GM18858 (cell line): ENCODE data around the gene FBXL13.
"Not testable (repeated sequence)": the region's sequence is repeated elsewhere in the genome, so short reads cannot be mapped to it uniquely, and the experiment has no call there.

ENCODE experiments used
- ATAC-seq: cut with Tn5 transposase; IDR thresholded peaks from one replicate; pipeline ENCODE4 v1.9.1; 2021; ENCODE audit not compliant: unreplicated experiment

Gene FBXL13

DNA sequence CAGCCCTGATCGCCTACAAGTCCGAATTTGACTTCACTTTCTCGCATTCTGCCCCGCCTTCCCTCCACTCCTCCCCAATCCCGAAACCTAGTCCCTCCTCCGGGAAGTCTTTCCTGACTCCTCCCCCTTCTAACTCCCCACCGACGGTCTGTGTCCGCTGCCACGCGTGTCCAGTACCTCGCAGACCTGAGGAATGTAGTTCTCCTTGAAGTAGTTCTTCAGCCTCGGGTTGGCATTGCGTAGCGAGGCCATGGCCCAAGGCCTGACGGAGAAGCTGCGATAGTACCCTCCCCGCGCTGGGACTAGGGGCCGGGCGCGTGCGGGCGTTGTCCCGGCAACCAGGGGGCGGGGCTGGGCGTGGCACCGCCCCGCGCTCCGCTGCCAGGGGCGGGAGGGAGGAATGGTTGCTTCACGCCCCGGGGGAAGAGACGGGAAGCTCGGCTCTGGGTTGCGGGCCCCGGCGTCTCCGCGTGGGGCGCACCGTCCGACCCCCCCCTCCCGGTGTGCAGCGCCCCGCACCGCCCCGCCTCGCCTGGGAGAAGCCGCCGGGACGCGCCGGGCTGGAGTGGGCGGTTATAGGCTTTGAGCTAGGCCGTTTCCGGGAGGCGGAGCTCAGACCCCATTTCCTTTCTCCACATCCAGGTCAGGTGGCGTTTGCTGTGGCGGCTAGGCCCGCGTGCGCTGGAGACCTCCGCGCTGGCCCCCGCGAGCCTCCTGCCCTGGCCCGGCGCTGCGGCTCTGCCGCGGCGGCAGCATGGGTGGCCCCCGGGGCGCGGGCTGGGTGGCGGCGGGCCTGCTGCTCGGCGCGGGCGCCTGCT lies at the start of gene FBXL13, which contains the start of gene ARMC10:
FBXL13 (minus strand) TSS at position 278 of the 818 bp plus-strand sequence.
ARMC10 (plus strand) TSS at position 622 of the 818 bp plus-strand sequence; CDS start at position 755, 133 bp downstream.
- ATAC-seq, result peak; percentile 85

DNA sequence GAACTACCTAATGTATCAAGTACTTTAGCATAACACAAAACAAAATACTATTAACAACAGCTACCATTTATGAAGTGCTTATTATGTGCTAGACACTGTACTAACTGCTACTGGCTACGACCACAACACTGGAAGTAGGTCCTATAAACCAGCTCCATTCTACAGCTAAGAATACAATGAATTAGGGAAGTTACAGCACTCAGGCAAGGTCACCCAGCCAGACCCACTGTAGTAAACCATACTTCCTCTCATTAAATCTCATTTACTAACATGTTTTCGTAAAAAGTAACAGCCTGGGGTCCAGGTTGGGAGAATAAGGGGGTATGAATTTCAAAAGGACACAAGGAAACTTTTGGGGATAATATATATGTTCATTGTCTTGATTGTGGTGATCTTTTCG lies 48.9 kb upstream of the FBXL13 start:
- ATAC-seq, result no peak

- no peak for ATAC-seq
These were observed 47.0 kb upstream of the FBXL13 start for GRCh38 chr7:103121641-103122040.

GRCh38 chr7:103120362-103120761 lies 45.8 kb upstream of the FBXL13 start:
- no peak for ATAC-seq

DNA sequence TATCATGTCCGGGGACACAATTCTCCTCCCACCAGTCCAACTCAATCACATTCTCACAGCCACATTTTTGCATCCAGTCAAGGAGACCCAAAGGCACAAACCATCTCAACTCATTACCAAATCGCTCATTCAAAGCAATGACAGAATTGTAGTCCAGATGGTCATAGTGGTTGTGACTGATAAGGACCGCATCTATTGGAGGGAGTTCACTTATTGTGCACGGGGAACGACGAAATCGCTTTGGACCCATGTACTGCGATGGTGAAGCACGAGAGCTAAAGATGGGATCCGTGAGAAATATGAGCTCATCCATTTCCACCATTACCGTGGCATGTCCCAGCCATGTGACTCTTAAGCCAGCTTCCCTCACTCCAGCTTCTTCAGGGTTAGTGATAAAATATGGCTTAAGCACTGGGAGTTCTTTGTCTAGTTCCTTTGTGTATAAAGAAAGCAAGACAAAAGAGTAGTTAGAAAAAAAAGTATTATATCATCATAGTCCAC lies 45.2 kb upstream of the FBXL13 start:
- no peak for ATAC-seq

- no peak for ATAC-seq
These were observed 42.9 kb upstream of the FBXL13 start for GRCh38 chr7:103117465-103117864.

- no peak for ATAC-seq
These were observed 42.4 kb upstream of the FBXL13 start for GRCh38 chr7:103116991-103117390.

DNA sequence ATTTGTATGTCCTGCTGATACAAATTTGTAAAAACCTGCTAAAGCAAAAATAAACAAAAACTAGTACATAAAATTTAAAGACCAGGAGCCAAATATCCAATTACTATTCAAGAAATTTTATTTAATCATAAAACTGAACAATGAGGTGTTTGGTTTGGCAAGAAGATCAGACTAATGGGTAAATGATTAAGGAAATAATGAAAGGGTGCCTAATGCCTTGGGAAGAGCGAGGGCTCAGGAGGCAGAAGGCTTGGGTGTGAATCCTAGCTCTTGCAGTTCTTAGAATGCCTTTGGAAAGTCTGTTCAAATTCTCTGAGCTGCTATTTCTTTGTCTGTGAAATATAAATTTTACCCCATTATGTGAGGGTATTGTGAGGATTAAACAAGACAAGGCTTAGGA lies 41.9 kb upstream of the FBXL13 start:
- ATAC-seq, result no peak

- no peak for ATAC-seq
These were observed 41.2 kb upstream of the FBXL13 start for GRCh38 chr7:103115771-103116170.

GRCh38 chr7:103114576-103115008 lies 40.0 kb upstream of the FBXL13 start:
- no peak for ATAC-seq

DNA sequence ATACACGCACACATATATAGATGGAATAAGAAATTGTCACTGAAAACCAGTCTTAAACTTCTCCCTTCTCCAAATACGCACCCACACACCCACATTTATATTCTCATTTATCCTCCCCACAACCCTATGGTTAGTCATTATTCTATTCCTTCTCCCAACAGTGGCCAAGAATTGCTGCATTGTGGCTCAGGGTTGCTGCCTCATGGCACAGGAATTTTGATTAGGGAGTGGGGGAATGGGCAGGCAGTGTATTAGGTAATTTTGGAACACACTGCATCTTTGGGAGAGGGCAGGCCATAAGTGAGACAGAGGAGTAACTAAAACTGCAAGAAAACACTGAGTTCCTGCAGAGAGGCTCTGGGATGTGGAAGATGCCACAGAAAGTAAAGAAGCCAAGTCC lies 38.6 kb upstream of the FBXL13 start:
- ATAC-seq, result no peak

DNA sequence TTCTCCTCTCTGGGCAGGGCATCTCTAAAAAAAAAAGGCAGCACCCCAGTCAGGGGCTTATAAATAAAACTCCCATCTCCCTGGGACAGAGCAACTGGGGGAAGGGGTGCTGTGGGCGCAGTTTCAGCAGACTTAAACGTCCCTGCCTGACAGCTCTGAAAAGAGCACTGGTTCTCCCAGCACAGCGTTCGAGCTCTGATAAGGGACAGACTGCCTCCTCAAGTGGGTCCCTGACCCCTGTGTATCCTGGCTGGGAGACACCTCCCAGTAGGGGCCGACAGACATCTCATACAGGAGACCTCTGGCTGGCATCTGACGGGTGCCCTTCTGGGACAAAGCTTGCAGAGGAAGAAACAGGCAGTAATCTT lies 32.1 kb upstream of the FBXL13 start:
- not testable (repeated sequence) for ATAC-seq

DNA sequence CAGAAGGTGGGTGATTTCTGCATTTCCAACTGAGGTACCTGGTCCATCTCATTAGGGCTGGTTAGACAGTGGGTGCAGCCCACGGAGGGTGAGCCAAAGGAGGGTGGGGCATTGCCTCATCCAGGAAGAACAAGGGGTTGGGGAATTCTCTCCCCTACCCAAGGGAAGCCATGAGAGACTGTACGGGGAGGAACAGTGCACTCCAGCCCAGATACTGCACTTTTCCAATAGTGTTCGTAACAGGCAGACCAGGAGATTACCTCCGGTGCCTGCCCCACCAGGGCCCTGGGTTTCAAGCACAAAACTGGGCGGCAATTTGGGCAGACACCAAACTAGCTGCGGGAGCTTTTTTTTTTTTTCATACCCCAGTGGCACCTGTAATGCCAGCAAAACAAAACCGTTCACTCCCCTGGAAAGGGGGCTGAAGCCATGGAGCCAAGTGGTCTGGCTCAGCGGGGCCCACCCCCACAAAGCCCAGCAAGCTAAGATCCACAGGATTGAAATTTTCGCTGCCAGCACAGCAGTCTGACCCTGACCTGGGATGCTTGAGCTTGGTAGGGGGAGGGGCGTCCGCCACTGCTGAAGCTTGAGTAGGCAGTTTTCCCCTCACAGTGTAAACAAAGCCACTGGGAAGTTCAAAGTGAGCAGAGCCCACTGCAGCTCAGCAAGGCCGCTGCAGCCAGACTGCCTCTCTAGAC lies 31.6 kb upstream of the FBXL13 start:
- ATAC-seq, result no peak

DNA sequence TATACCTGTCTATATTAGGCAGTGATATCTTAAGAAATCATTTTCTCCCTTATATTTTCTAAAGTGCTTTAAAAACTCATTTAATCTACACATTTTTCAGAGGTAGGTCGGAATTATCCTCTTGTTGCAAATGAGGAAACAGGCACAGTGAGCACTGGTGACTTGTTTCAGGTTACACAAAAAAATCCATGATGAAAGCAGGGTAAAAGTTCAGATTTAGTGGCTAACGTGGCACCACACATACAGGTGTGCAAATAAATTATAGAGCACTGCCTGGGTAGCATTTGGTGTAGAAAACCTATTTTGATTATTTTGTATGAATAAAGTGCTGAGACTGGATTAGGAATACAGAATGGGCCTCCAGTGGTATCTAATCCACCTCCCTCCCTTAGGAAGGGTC lies 26.9 kb upstream of the FBXL13 start:
- no peak for ATAC-seq

DNA sequence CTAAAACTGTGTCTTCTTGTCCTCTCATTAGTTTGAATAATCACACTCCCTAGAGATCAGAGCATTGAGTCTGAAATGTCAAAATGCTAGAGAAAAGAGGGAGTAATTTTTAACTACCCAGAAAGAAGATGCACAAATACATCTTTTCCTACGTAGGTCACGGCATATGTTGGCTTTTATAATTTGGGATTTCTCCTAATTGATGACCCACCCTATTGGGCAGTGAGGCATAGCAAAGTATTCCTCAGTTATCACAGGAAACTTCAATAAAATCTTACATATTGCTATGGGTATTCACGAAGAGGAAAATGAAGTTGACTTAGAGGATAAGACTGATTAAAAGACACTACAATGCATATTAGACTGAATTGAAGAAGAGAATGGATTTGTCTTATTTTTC lies 25.8 kb upstream of the FBXL13 start:
- ATAC-seq, result no peak

GRCh38 chr7:103097041-103097440 lies 22.4 kb upstream of the FBXL13 start:
- ATAC-seq, result no peak

- not testable (repeated sequence) for ATAC-seq
These were observed 21.0 kb upstream of the FBXL13 start for GRCh38 chr7:103095558-103095957.

- ATAC-seq, result no peak
These were observed 19.5 kb upstream of the FBXL13 start for GRCh38 chr7:103094102-103094501.

DNA sequence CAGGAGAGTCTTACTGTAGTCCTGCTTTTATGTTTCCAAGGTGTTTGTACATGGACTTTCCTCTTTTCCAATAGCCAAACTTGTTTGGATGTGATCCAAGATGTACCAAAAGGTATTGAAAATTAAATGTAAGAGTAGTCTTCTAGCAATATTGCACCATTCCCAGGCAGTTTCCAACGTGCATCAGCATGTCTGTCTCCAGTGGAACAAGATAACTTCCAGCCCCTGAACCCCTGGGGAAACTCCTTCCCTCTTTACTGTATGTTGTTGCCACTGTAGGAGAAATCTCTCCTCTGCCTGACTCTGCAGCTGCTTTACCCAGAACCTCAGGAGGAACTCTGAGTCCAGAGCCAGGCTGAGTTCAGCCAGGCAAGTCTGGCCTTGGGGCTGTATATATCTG lies 18.8 kb upstream of the FBXL13 start:
- ATAC-seq, result no peak

GRCh38 chr7:103092321-103092720 lies 17.7 kb upstream of the FBXL13 start:
- ATAC-seq, result not testable (repeated sequence)

DNA sequence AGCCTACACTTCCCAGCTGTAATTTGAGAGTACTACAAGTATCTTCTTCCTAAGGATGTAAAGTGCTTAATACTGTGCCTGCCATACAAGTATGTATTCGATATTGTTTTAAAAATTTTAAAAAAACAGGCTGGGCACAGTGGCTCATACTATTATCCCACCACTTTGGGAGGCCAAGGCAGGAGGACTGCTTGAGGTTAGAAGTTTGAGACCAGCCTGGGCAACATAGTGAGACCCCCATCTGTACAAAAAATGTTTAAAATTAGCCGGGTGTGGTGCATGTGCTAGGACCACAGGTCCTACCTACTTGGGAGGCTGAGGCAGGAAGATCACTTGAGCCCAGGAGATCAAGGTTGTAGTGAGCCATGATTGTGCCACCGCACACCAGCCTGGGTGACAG lies 8.6 kb upstream of the FBXL13 start:
- ATAC-seq, result no peak

DNA sequence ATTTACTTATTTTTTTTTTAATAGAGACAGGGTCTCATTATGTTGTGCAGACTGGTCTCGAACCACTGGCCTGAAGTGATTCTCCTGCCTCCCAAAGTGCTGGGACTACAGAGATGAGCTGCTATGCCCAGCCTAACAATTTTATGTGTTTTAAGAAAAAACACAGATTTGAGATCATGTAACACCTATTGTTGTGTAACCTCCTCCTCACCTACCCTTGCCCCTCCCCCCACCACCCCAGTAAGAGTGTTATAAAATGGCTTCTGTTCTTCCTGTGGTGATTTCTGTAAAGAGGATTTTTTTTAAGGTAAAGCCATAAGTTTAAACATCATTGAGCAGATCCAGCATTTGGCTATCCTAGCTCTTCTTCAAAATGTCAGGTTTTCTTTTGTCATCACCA lies 7.9 kb upstream of the FBXL13 start:
- no peak for ATAC-seq
